BE2C (cell line): ENCODE data around the gene GINS2.

Experiments used
- DNase-seq: peaks from one replicate; pipeline ENCODE4 v3.0.0-alpha.2; 2020
- H3K27me3 ChIP-seq: fragments of 250-450 bp; sonication (Bioruptor Pico); 2 replicates; pipeline ENCODE4 v1.5.1; 2020; ENCODE audit warnings: mild to moderate bottlenecking
- H3K36me3 ChIP-seq: fragments of 250-450 bp; sonication (Bioruptor Pico); 2 replicates; pipeline ENCODE4 v1.5.1; 2020; ENCODE audit warnings: mild to moderate bottlenecking
- H3K4me1 ChIP-seq: fragments of 250-450 bp; sonication (Bioruptor Pico); 2 replicates; pipeline ENCODE4 v1.5.1; 2020
- H3K4me3 ChIP-seq: 2 replicates; pipeline ENCODE4 v1.5.1; 2011; ENCODE audit warnings: low read depth, low read length
- H3K9me3 ChIP-seq: fragments of 250-450 bp; sonication (Bioruptor Pico); 2 replicates; pipeline ENCODE4 v1.5.1; 2020
- CTCF ChIP-seq: IDR thresholded peaks from 2 replicates; pipeline ENCODE4 v1.5.1; 2012; ENCODE audit warnings: mild to moderate bottlenecking, low read depth, low read length

GINS2 gene

GRCh38 chr16:85682516-85682915 lies 6.2 kb downstream of the GINS2 start:
- TF ChIP-seq CTCF, result no peak
- no peak for DNase-seq
- H3K4me3 ChIP-seq, result no peak overlapping the region
- H3K4me1 ChIP-seq, result no peaks in the 10 kb centered on the region
- peaks cover 58% of the 10 kb centered on the region for H3K36me3 ChIP-seq
- H3K27me3 ChIP-seq, result no peaks in the 10 kb centered on the region
- H3K9me3 ChIP-seq, result no peaks in the 10 kb centered on the region

- Histone ChIP-seq H3K36me3 (peaks cover 61% of the 10 kb centered on the region), H3K4me3 (no peak overlapping the region), H3K27me3 (no peaks in the 10 kb centered on the region), H3K9me3 (no peaks in the 10 kb centered on the region), H3K4me1 (peaks cover 1% of the 10 kb centered on the region; the same call in 1 of the 2 replicates)
- DNase-seq, result no peak
- TF ChIP-seq CTCF, result no peak
Observed at GRCh38 chr16:85681255-85681654, 7.5 kb downstream of the GINS2 start.

GRCh38 chr16:85680352-85680944 lies 8.3 kb downstream of the GINS2 start:
- no peak for DNase-seq
- Histone ChIP-seq H3K27me3 (no peaks in the 10 kb centered on the region), H3K9me3 (no peaks in the 10 kb centered on the region), H3K4me3 (no peak overlapping the region), H3K36me3 (peaks cover 69% of the 10 kb centered on the region), H3K4me1 (peaks cover 3% of the 10 kb centered on the region; the same call in 1 of the 2 replicates)
- TF ChIP-seq CTCF, result no peak

GRCh38 chr16:85679870-85680269 lies 8.9 kb downstream of the GINS2 start:
- no peak for DNase-seq
- peaks cover 75% of the 10 kb centered on the region for H3K36me3 ChIP-seq
- H3K4me3 ChIP-seq, result no peak overlapping the region
- H3K4me1 ChIP-seq, result peaks cover 3% of the 10 kb centered on the region; the same call in 1 of the 2 replicates
- TF ChIP-seq CTCF, result no peak
- H3K9me3 ChIP-seq, result no peaks in the 10 kb centered on the region
- no peaks in the 10 kb centered on the region for H3K27me3 ChIP-seq

- Histone ChIP-seq H3K9me3 (no peaks in the 10 kb centered on the region), H3K27me3 (no peaks in the 10 kb centered on the region), H3K36me3 (peaks cover 81% of the 10 kb centered on the region), H3K4me3 (no peak overlapping the region), H3K4me1 (peaks cover 12% of the 10 kb centered on the region)
- TF ChIP-seq CTCF, result no peak
- no peak for DNase-seq
Observed at GRCh38 chr16:85678821-85679220, 9.9 kb downstream of the GINS2 start.

- peaks cover 83% of the 10 kb centered on the region for H3K36me3 ChIP-seq
- no peaks in the 10 kb centered on the region for H3K9me3 ChIP-seq
- H3K4me1 ChIP-seq, result peaks cover 19% of the 10 kb centered on the region
- no peak overlapping the region for H3K4me3 ChIP-seq
- no peak for DNase-seq
- no peaks in the 10 kb centered on the region for H3K27me3 ChIP-seq
- no peak for TF ChIP-seq CTCF
Observed at GRCh38 chr16:85678016-85678415, 10.7 kb downstream of the GINS2 start.
